IMR-90 (cell line): Measurements from ENCODE around the gene ZNF525. TPM values are rescaled to one million over a fixed set of nuclear protein-coding genes. Genes with fewer than 3 reads are reported as not detected.

ENCODE experiments used
- ATAC-seq: fragments of 200-7000 bp; cut with Tn5 transposase; 2 replicates; pipeline ENCODE4 v1.9.1; 2020; ENCODE audit warnings: low read depth, mild to moderate bottlenecking, moderate library complexity
- BruUV-seq: library from RNA; stranded (reverse); fragments of 400-500 nt; replicated peaks from 2 replicates; lab custom pipeline; 2021; lab: Mats Ljungman, UMichigan
- CTCF ChIA-PET: fragments of 300-600 bp; formaldehyde crosslinking; extraction: SDS; loops from one replicate; lab custom pipeline; 2021; ENCODE audit warnings: antibody characterized with exemption; lab: Yijun Ruan, JAX
- POLR2A ChIA-PET: fragments of 300-600 bp; sonication (Branson Sonifier 250); formaldehyde crosslinking; loops from one replicate; lab custom pipeline; 2022; ENCODE audit warnings: antibody characterized with exemption; ENCODE audit not compliant: unreplicated experiment; lab: Charles Lee
- DNase-seq: peaks from one replicate; pipeline ENCODE4 v3.0.0; 2013
- H2AFZ ChIP-seq: replicated peaks from 2 replicates; pipeline ENCODE3; 2013; ENCODE audit warnings: low read length, mild to moderate bottlenecking; ENCODE audit not compliant: poor library complexity
- H2AK5ac ChIP-seq: 2 replicates; pipeline ENCODE4 v1.6.1; 2013; ENCODE audit warnings: low read depth, low read length, inconsistent platforms
- H2AK9ac ChIP-seq: replicated peaks from 2 replicates; pipeline ENCODE3; 2013; ENCODE audit warnings: mild to moderate bottlenecking, low read depth, low read length, moderate library complexity; ENCODE audit not compliant: poor library complexity
- H2BK120ac ChIP-seq: 2 replicates; pipeline ENCODE4 v1.6.1; 2013; ENCODE audit warnings: low read depth, low read length, inconsistent platforms
- H2BK15ac ChIP-seq: 3 replicates; pipeline ENCODE4 v1.6.1; 2013; ENCODE audit warnings: low read depth, low read length, inconsistent platforms
- H2BK20ac ChIP-seq: 2 replicates; pipeline ENCODE4 v1.6.1; 2013; ENCODE audit warnings: low read depth, mild to moderate bottlenecking, inconsistent platforms, low read length, moderate library complexity
- H2BK5ac ChIP-seq: 2 replicates; pipeline ENCODE4 v1.6.1; 2013; ENCODE audit warnings: mild to moderate bottlenecking, low read depth, low read length, inconsistent platforms; ENCODE audit not compliant: poor library complexity, severe bottlenecking
- H3K14ac ChIP-seq: replicated peaks from 2 replicates; pipeline ENCODE4 v1.6.1; 2013; ENCODE audit warnings: low read depth, low read length, inconsistent platforms
- H3K18ac ChIP-seq: 2 replicates; pipeline ENCODE4 v1.6.1; 2013; ENCODE audit warnings: low read depth, low read length, control low read depth
- H3K23ac ChIP-seq: 2 replicates; pipeline ENCODE4 v1.6.1; 2013; ENCODE audit warnings: low read depth, low read length, inconsistent platforms
- H3K27ac ChIP-seq: 2 replicates; pipeline ENCODE4 v1.5.1; 2013; ENCODE audit warnings: mild to moderate bottlenecking, control low read depth, low read length; ENCODE audit not compliant: insufficient read depth
- H3K27me3 ChIP-seq: 2 replicates; pipeline ENCODE4 v1.6.1; 2013; ENCODE audit warnings: low read length; ENCODE audit not compliant: control insufficient read depth, insufficient read depth
- H3K36me3 ChIP-seq: 2 replicates; pipeline ENCODE4 v1.6.1; 2013; ENCODE audit warnings: low read length, mixed read lengths; ENCODE audit not compliant: control insufficient read depth, insufficient read depth
- H3K4ac ChIP-seq: 2 replicates; pipeline ENCODE4 v1.6.1; 2013; ENCODE audit warnings: low read depth, low read length, inconsistent platforms
- H3K4me1 ChIP-seq: 2 replicates; pipeline ENCODE4 v1.6.1; 2013; ENCODE audit warnings: low read length, mixed read lengths; ENCODE audit not compliant: control insufficient read depth, insufficient read depth
- H3K4me2 ChIP-seq: 2 replicates; pipeline ENCODE4 v1.6.1; 2013; ENCODE audit warnings: low read depth, mild to moderate bottlenecking, control low read depth, low read length, moderate library complexity
- H3K4me3 ChIP-seq: 2 replicates; pipeline ENCODE4 v1.5.1; 2013; ENCODE audit warnings: low read depth, mild to moderate bottlenecking, control low read depth, low read length, moderate library complexity; ENCODE audit not compliant: insufficient read depth
- H3K56ac ChIP-seq: 2 replicates; pipeline ENCODE4 v1.6.1; 2013; ENCODE audit warnings: low read length, inconsistent platforms; ENCODE audit not compliant: insufficient read depth; ENCODE audit errors: extremely low read depth
- H3K79me1 ChIP-seq, 2 experiments: 2 replicates each; pipeline ENCODE4 v1.6.1; 2013; ENCODE audit warnings: low read length in 2 of 2, inconsistent platforms in 1 of 2, low read depth in 1 of 2
- H3K9ac ChIP-seq: 2 replicates; pipeline ENCODE4 v1.6.1; 2013; ENCODE audit warnings: low read depth, low read length, control low read depth
- H3K9me1 ChIP-seq: 2 replicates; pipeline ENCODE4 v1.6.1; 2013; ENCODE audit warnings: low read length, inconsistent platforms; ENCODE audit not compliant: insufficient read depth
- H3K9me3 ChIP-seq: 2 replicates; pipeline ENCODE4 v1.6.1; 2013; ENCODE audit warnings: low read length; ENCODE audit not compliant: control insufficient read depth, insufficient read depth
- H4K20me1 ChIP-seq: 2 replicates; pipeline ENCODE4 v1.6.1; 2013; ENCODE audit warnings: low read length, inconsistent platforms; ENCODE audit not compliant: insufficient read depth
- H4K5ac ChIP-seq: 2 replicates; pipeline ENCODE4 v1.6.1; 2013; ENCODE audit warnings: mild to moderate bottlenecking, low read depth, low read length, control low read depth
- H4K8ac ChIP-seq, 2 experiments: 2 replicates each; pipeline ENCODE4 v1.6.1; 2013; ENCODE audit warnings: low read depth in 2 of 2, low read length in 2 of 2, control low read depth in 1 of 2, inconsistent platforms in 1 of 2
- H4K91ac ChIP-seq: 2 replicates; pipeline ENCODE4 v1.6.1; 2013; ENCODE audit warnings: low read depth, low read length, inconsistent platforms; ENCODE audit not compliant: insufficient read depth
- CEBPB ChIP-seq: IDR thresholded peaks from 2 replicates; pipeline ENCODE4 v1.6.1; 2012; ENCODE audit warnings: low read depth, low read length, improper control_type of control experiment
- CHD1 ChIP-seq: IDR thresholded peaks from 2 replicates; pipeline ENCODE4 v1.6.1; 2012; ENCODE audit warnings: low read depth, low read length, improper control_type of control experiment
- MAZ ChIP-seq: IDR thresholded peaks from 2 replicates; pipeline ENCODE4 v1.6.1; 2012; ENCODE audit warnings: low read depth, mild to moderate bottlenecking, low read length, improper control_type of control experiment, moderate library complexity, borderline replicate concordance
- MXI1 ChIP-seq: IDR thresholded peaks from 2 replicates; pipeline ENCODE4 v1.6.1; 2012; ENCODE audit warnings: low read depth, mild to moderate bottlenecking, low read length, moderate library complexity, borderline replicate concordance
- SMC3 ChIP-seq: fragments of 150-350 bp; IDR thresholded peaks from 2 replicates; pipeline ENCODE4 v1.6.1; 2016; ENCODE audit warnings: low read depth, mild to moderate bottlenecking, antibody characterized with exemption, low read length, moderate library complexity
- WGBS, 2 experiments: methylation state at CpG; one replicate each; pipeline versions ENCODE4 v1.1.5 to v1.1.7; 2013; ENCODE audit warnings: missing lambda C conversion rate in 2 of 2; ENCODE audit not compliant: insufficient read length in 1 of 2; ENCODE audit errors: extremely low coverage in 2 of 2; 5-methylcytosine and 5-hydroxymethylcytosine counted together
- dilution Hi-C: fragments of 300-500 bp; cut with HindIII; formaldehyde crosslinking; loops from one replicate; pipeline ENCODE4 v1.14.3; 2018; ENCODE audit warnings: low sequenced_read_pairs; ENCODE audit not compliant: unreplicated experiment
- in situ Hi-C: fragments of 300-500 bp; cut with MboI; formaldehyde crosslinking; loops from 3 replicates; pipeline ENCODE4 v1.14.3; 2019; ENCODE audit warnings: low sequenced_read_pairs, inconsistent platforms, mixed read lengths
- intact Hi-C: fragments of 100-400 bp; cut with micrococcal nuclease; formaldehyde crosslinking; loops from 2 replicates; pipeline ENCODE4 v1.10.0; 2022
- polyA plus RNA-seq, 3 experiments: library from polyadenylated mRNA; depleted of rRNA; stranded (reverse); fragments of >200 nt; gene quantifications; 2 replicates each; pipeline ENCODE4 v1.2.3, GENCODE V29; 2012; ENCODE audit warnings: low replicate concordance in 1 of 3
- total RNA-seq: library from RNA; depleted of rRNA; stranded (reverse); fragments of >200 nt; gene quantifications from 2 replicates; pipeline ENCODE4 v1.2.3, GENCODE V29; 2012

ZNF525 gene
- total and polyA plus RNA-seq, 2 of the 4 experiments (the other 2 are of a cell fraction), result 1.4 to 4.5 TPM

- H3K23ac ChIP-seq, result no peak overlapping the region
- ATAC-seq (peak; percentile 64), DNase-seq (no peak)
- H3K56ac ChIP-seq, result no peak overlapping the region
- BruUV-seq, result no TSS peak
- H2AK5ac ChIP-seq, result no peak overlapping the region
- no CpG with 5 or more reads among the region's 14 CpGs for WGBS, 2 experiments
- no peaks in the 10 kb centered on the region for H3K9me1 ChIP-seq
- peaks cover 8 to 12% of the 10 kb centered on the region in 2 experiments; a peak in 3 of 4 replicates for H3K79me1 ChIP-seq
- TF ChIP-seq SMC3 (no peak), MAZ (no peak), CEBPB (no peak), CHD1 (no peak), MXI1 (0 out of 2 replicates have a peak, but pooled peaks have one; percentile 3)
- in situ Hi-C loops, result no loop called here
- no peaks in the 10 kb centered on the region for H4K20me1 ChIP-seq
- H3K4ac ChIP-seq, result no peak overlapping the region; the same call in 1 of the 2 replicates
- ChIA-PET POLR2A (no interaction called here), CTCF (interaction anchor here (0.6 kb wide), 1 partner anchor 71 kb away, joined by 3 read pairs; no protein-coding TSS in a partner anchor)
- peak overlapping the region; percentile 46; the same call in 1 of the 2 replicates for H4K5ac ChIP-seq
- peak overlapping the region; percentile 69 for H3K4me3 ChIP-seq
- peak overlapping the region; percentile 95 for H2AFZ ChIP-seq
- peak overlapping the region; percentile 72 for H3K9ac ChIP-seq
- no peak overlapping the region for H2BK20ac ChIP-seq
- H2BK120ac ChIP-seq, result no peak overlapping the region
- intact Hi-C loops, result loop anchor here (2.0 to 10.0 kb wide), 3 partner anchors 78 to 762 kb away; partner anchors contain the start of gene ZNF677
- peaks cover 1% of the 10 kb centered on the region; the same call in 1 of the 2 replicates for H3K4me1 ChIP-seq
- H2BK5ac ChIP-seq, result peak overlapping the region; percentile 46
- peak overlapping the region; percentile 62 for H3K27ac ChIP-seq
- no peak overlapping the region for H3K14ac ChIP-seq
- 0 out of 4 replicates have a peak overlapping the region, but pooled peaks of 1 of the 2 experiments have one; percentile 17 for H4K8ac ChIP-seq
- peaks cover 2% of the 10 kb centered on the region; the same call in 1 of the 2 replicates for H3K36me3 ChIP-seq
- dilution Hi-C loops, result no loop called here
- no peak overlapping the region for H2BK15ac ChIP-seq
- H2AK9ac ChIP-seq, result no peak overlapping the region
- H3K27me3 ChIP-seq, result no peaks in the 10 kb centered on the region
- H4K91ac ChIP-seq, result no peak overlapping the region; the same call in 1 of the 2 replicates
- H3K4me2 ChIP-seq, result peak overlapping the region; percentile 92
- H3K18ac ChIP-seq, result no peak overlapping the region
- peaks cover 5% of the 10 kb centered on the region; the same call in 1 of the 2 replicates for H3K9me3 ChIP-seq
Measured at GRCh38 chr19:53333066-53333462, 32.4 kb upstream of the ZNF525 start.
